Neural crest cell (in vitro differentiated cells): ENCODE data around the gene WIPF2. TPM values are rescaled to one million over a fixed set of nuclear protein-coding genes. Genes with fewer than 3 reads are reported as not detected.

Experiments
- DNase-seq: peaks from one replicate; pipeline ENCODE4 v3.0.0; 2021; ENCODE audit warnings: low read depth, mixed read lengths, low spot score
- H3K27ac Mint-ChIP-seq: one replicate; pipeline ENCODE4 v1.8.0; 2021; ENCODE audit warnings: mild to moderate bottlenecking, mixed read lengths; ENCODE audit not compliant: unreplicated experiment
- H3K27me3 Mint-ChIP-seq: 2 replicates; pipeline ENCODE4 v1.8.0; 2021; ENCODE audit warnings: low read depth, mild to moderate bottlenecking, mixed read lengths
- H3K36me3 Mint-ChIP-seq: 2 replicates; pipeline ENCODE4 v1.8.0; 2021; ENCODE audit warnings: low read depth, mild to moderate bottlenecking, mixed read lengths
- H3K4me1 Mint-ChIP-seq: 2 replicates; pipeline ENCODE4 v1.8.0; 2021; ENCODE audit warnings: mixed read lengths
- H3K4me3 Mint-ChIP-seq: one replicate; pipeline ENCODE4 v1.8.0; 2021; ENCODE audit warnings: mild to moderate bottlenecking, mixed read lengths
- H3K9me3 Mint-ChIP-seq: 2 replicates; pipeline ENCODE4 v1.8.0; 2021; ENCODE audit warnings: mixed read lengths
- CTCF ChIP-seq: fragments of 200-600 bp; sonication (generic); conservative IDR thresholded peaks from 2 replicates; pipeline ENCODE4 v1.5.0; 2021; ENCODE audit warnings: antibody characterized with exemption, mild to moderate bottlenecking
- microRNA-seq: library from miRNA; unstranded; fragments of <30 nt; microRNA quantifications from one replicate; pipeline ENCODE4, GENCODE V29; 2020
- total RNA-seq: library from RNA; stranded (reverse); gene quantifications from 2 replicates; pipeline ENCODE4 v1.2.1, GENCODE V29; 2021

Gene WIPF2
- total RNA-seq, 1 donor from 2014 or later = 28.7 TPM

GRCh38 chr17:40330850-40331470 is 111.9 kb downstream of the WIPF2 start:
- H3K27me3 Mint-ChIP-seq = no peaks in the 10 kb centered on the region
- peaks cover 33% of the 10 kb centered on the region for H3K4me1 Mint-ChIP-seq
- no peak overlapping the region for H3K4me3 Mint-ChIP-seq
- H3K9me3 Mint-ChIP-seq = no peaks in the 10 kb centered on the region
- TF ChIP-seq CTCF = no peak
- H3K27ac Mint-ChIP-seq = no peak overlapping the region
- no peak for DNase-seq
- H3K36me3 Mint-ChIP-seq = no peaks in the 10 kb centered on the region

DNA sequence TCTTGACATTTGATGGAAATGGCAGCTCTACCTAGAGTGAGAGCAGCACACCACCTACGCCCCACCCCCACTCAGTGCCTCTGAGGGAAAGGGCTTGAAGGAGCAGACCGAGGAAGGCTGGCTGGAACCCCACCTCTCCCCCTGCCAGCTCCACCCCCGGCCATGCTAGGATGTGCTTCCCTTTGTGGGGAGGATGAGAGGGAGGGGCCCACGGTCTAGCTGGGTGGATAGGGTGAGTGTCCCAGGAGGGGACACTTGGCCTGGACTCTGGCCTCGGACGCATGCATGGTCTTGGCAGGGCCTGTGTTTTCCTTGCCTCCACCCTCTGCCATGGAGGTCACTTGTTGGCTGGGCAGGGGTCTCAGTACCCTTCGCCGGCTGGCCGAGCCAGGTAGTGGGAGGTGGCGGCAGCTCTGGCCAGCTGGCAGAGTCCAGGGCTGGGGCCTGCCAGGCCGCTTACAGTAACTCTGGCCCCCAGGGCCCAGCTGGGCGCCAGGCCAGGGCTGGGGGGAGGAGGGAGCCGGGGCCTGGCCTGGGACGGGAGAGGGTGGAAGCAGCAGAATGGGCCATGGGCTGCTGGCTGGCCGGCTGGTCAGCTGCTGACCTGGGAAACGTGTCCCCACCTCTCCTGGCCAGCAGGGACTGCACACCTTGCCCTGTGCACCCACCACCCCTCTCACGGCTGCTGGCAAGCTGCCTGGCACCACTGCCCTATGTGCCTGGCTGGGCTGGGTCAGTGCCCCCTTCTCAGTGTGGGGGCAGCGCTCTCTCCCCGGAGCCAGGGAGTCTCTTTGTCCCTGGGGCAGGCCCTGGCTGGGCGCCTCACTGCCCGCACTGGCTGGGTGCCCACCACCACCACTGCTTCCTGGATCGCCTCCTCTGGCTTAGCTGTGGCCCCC is 112.9 kb downstream of the WIPF2 start:
- no peaks in the 10 kb centered on the region for H3K36me3 Mint-ChIP-seq
- TF ChIP-seq CTCF = no peak
- no peak for DNase-seq
- H3K4me1 Mint-ChIP-seq = peaks cover 26% of the 10 kb centered on the region
- H3K27me3 Mint-ChIP-seq = no peaks in the 10 kb centered on the region
- no peaks in the 10 kb centered on the region for H3K9me3 Mint-ChIP-seq
- H3K27ac Mint-ChIP-seq = no peak overlapping the region
- H3K4me3 Mint-ChIP-seq = no peak overlapping the region

Small RNAs within 50 kb of the gene (microRNA-seq; reads per million reads assigned to microRNA genes)
- gene MIR6867 = not detected

Other genes starting within 250 kb of the WIPF2 start
- 157 and 158 TPM in 2 replicates for gene PSMD3, start 238.5 kb upstream of the WIPF2 start, total RNA-seq
- not detected in 2 replicates for gene CSF3, start 203.9 kb upstream of the WIPF2 start, total RNA-seq
- 147 and 154 TPM in 2 replicates for gene MED24, start 164.9 kb upstream of the WIPF2 start, total RNA-seq
- gene THRA, start 156.3 kb upstream of the WIPF2 start, total RNA-seq = 15.0 and 15.3 TPM in 2 replicates
- 2.5 and 2.8 TPM in 2 replicates for gene NR1D1, start 118.7 kb upstream of the WIPF2 start, total RNA-seq
- gene MSL1, start 97.3 kb upstream of the WIPF2 start, total RNA-seq = 147 and 153 TPM in 2 replicates
- gene CASC3, start 78.8 kb upstream of the WIPF2 start, total RNA-seq = 130 and 138 TPM in 2 replicates
- gene RAPGEFL1, start 41.8 kb upstream of the WIPF2 start, total RNA-seq = 23.3 and 24.1 TPM in 2 replicates
- gene CDC6, start 68.6 kb downstream of the WIPF2 start, total RNA-seq = 94.5 and 104 TPM in 2 replicates
- 22.3 and 25.9 TPM in 2 replicates for gene RARA, start 89.9 kb downstream of the WIPF2 start, total RNA-seq
- 0.34 TPM in 1 of 2 replicates, not detected in the other for gene GJD3, start 145.4 kb downstream of the WIPF2 start, total RNA-seq
- 295 and 302 TPM in 2 replicates for gene TOP2A, start 198.6 kb downstream of the WIPF2 start, total RNA-seq
- gene IGFBP4, start 224.1 kb downstream of the WIPF2 start, total RNA-seq = 56.1 and 56.7 TPM in 2 replicates